IPS-18a (cell line): Measurements from ENCODE around the gene SWSAP1.
"Not testable (repeated sequence)": the region's sequence is repeated elsewhere in the genome, so short reads cannot be mapped to it uniquely, and the experiment has no call there.

ENCODE experiments used
- H3K27ac ChIP-seq: one replicate; pipeline ENCODE4 v1.5.1; 2013; ENCODE audit warnings: low read length
- H3K27me3 ChIP-seq: one replicate; pipeline ENCODE4 v1.6.1; 2013; ENCODE audit warnings: mild to moderate bottlenecking, low read length; ENCODE audit not compliant: control insufficient read depth, insufficient read depth
- H3K36me3 ChIP-seq: one replicate; pipeline ENCODE4 v1.6.1; 2013; ENCODE audit warnings: low read depth, low read length; ENCODE audit not compliant: control insufficient read depth
- H3K4me1 ChIP-seq: one replicate; pipeline ENCODE4 v1.6.1; 2013; ENCODE audit warnings: low read depth, low read length; ENCODE audit not compliant: control insufficient read depth
- H3K4me3 ChIP-seq: one replicate; pipeline ENCODE4 v1.5.1; 2013; ENCODE audit warnings: low read length
- H3K9ac ChIP-seq: one replicate; pipeline ENCODE4 v1.6.1; 2013; ENCODE audit warnings: mild to moderate bottlenecking, low read length, moderate library complexity
- H3K9me3 ChIP-seq: one replicate; pipeline ENCODE4 v1.6.1; 2013; ENCODE audit warnings: low read depth, low read length; ENCODE audit not compliant: control insufficient read depth

Gene SWSAP1

GRCh38 chr19:11373166-11373884 lies 1.1 kb upstream of the SWSAP1 start:
- Histone ChIP-seq H3K27me3 (no peaks in the 10 kb centered on the region), H3K4me1 (peaks cover 4% of the 10 kb centered on the region), H3K27ac (no peak overlapping the region), H3K9ac (no peak overlapping the region), H3K9me3 (no peaks in the 10 kb centered on the region), H3K36me3 (no peaks in the 10 kb centered on the region), H3K4me3 (no peak overlapping the region)

GRCh38 chr19:11373885-11374432 lies 507 bp upstream of the SWSAP1 start:
- H3K36me3 ChIP-seq, result no peaks in the 10 kb centered on the region
- no peak overlapping the region for H3K9ac ChIP-seq
- no peaks in the 10 kb centered on the region for H3K27me3 ChIP-seq
- H3K4me3 ChIP-seq, result peak overlapping the region; percentile 95
- no peaks in the 10 kb centered on the region for H3K9me3 ChIP-seq
- peaks cover 4% of the 10 kb centered on the region for H3K4me1 ChIP-seq
- H3K27ac ChIP-seq, result no peak overlapping the region

GRCh38 chr19:11375143-11375948 lies 880 bp downstream of the SWSAP1 start:
- Histone ChIP-seq H3K27me3 (no peaks in the 10 kb centered on the region), H3K9ac (peak overlapping the region; percentile 45), H3K4me3 (peak overlapping the region; percentile 95), H3K27ac (no peak overlapping the region), H3K9me3 (no peaks in the 10 kb centered on the region), H3K4me1 (peaks cover 7% of the 10 kb centered on the region), H3K36me3 (no peaks in the 10 kb centered on the region)

GRCh38 chr19:11377237-11377636 lies 2.8 kb downstream of the SWSAP1 start:
- Histone ChIP-seq H3K27me3 (peaks cover 5% of the 10 kb centered on the region), H3K36me3 (no peaks in the 10 kb centered on the region), H3K4me1 (peaks cover 7% of the 10 kb centered on the region), H3K27ac (no peak overlapping the region), H3K9ac (no peak overlapping the region), H3K4me3 (no peak overlapping the region), H3K9me3 (no peaks in the 10 kb centered on the region)

- Histone ChIP-seq H3K27ac (no peak overlapping the region), H3K4me1 (peaks cover 7% of the 10 kb centered on the region), H3K4me3 (no peak overlapping the region), H3K9me3 (no peaks in the 10 kb centered on the region), H3K27me3 (peaks cover 10% of the 10 kb centered on the region), H3K9ac (no peak overlapping the region), H3K36me3 (no peaks in the 10 kb centered on the region)
These were observed 3.3 kb downstream of the SWSAP1 start for GRCh38 chr19:11377756-11378155.

- H3K9me3 ChIP-seq, result no peaks in the 10 kb centered on the region
- peaks cover 7% of the 10 kb centered on the region for H3K4me1 ChIP-seq
- H3K36me3 ChIP-seq, result no peaks in the 10 kb centered on the region
- no peak overlapping the region for H3K27ac ChIP-seq
- H3K27me3 ChIP-seq, result peaks cover 17% of the 10 kb centered on the region
- H3K4me3 ChIP-seq, result no peak overlapping the region
- H3K9ac ChIP-seq, result no peak overlapping the region
These were observed 4.1 kb downstream of the SWSAP1 start for GRCh38 chr19:11378319-11379189.

- H3K4me1 ChIP-seq, H3K9me3 ChIP-seq, H3K36me3 ChIP-seq, H3K4me3 ChIP-seq, H3K27ac ChIP-seq, H3K9ac ChIP-seq: not testable (repeated sequence)
- H3K27me3 ChIP-seq, result peaks cover 21% of the 10 kb centered on the region
These were observed 4.9 kb downstream of the SWSAP1 start for GRCh38 chr19:11379269-11379845.

- H3K9me3 ChIP-seq, result no peaks in the 10 kb centered on the region
- no peaks in the 10 kb centered on the region for H3K36me3 ChIP-seq
- no peak overlapping the region for H3K9ac ChIP-seq
- no peak overlapping the region for H3K27ac ChIP-seq
- peaks cover 21% of the 10 kb centered on the region for H3K27me3 ChIP-seq
- H3K4me1 ChIP-seq, result peaks cover 3% of the 10 kb centered on the region
- peak overlapping the region; percentile 77 for H3K4me3 ChIP-seq
These were observed 5.4 kb downstream of the SWSAP1 start for GRCh38 chr19:11379857-11380350.

GRCh38 chr19:11380653-11381537 lies 6.4 kb downstream of the SWSAP1 start:
- Histone ChIP-seq H3K27ac (no peak overlapping the region), H3K4me3 (peak overlapping the region; percentile 77), H3K9ac (peak overlapping the region; percentile 67), H3K9me3 (no peaks in the 10 kb centered on the region), H3K27me3 (peaks cover 21% of the 10 kb centered on the region), H3K4me1 (peaks cover 3% of the 10 kb centered on the region), H3K36me3 (no peaks in the 10 kb centered on the region)
